GM12872 (cell line): ENCODE measurements around the gene GLDN.

Experiments used
- TF ChIP-seq, protein P1 (sequence below): IDR thresholded peaks from 3 replicates; pipeline ENCODE4 v1.5.1; 2011; ENCODE audit warnings: low read depth, mild to moderate bottlenecking, low read length, moderate library complexity; ENCODE audit not compliant: insufficient read depth

GLDN gene

DNA sequence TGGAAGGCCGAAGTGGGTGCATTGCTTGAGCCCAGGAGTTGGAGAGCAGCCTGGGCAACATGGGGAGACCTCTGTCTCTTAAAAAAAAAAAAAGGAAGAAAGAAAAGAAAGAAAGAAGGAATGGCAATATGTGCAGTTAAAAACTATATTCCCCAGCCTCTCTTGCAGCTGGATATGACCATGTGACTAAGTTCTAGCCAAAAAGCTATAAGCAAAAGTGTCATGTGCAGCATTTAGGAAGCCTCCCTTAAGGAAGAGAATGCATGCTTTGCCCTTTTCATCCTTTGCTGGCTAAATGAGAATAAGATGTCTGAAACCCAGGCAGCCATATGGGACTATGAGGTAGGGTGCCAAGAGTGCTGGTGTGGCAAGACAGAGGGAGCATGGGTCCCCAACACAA is 24.8 kb upstream of the GLDN start:
- TF ChIP-seq, protein P1, sequence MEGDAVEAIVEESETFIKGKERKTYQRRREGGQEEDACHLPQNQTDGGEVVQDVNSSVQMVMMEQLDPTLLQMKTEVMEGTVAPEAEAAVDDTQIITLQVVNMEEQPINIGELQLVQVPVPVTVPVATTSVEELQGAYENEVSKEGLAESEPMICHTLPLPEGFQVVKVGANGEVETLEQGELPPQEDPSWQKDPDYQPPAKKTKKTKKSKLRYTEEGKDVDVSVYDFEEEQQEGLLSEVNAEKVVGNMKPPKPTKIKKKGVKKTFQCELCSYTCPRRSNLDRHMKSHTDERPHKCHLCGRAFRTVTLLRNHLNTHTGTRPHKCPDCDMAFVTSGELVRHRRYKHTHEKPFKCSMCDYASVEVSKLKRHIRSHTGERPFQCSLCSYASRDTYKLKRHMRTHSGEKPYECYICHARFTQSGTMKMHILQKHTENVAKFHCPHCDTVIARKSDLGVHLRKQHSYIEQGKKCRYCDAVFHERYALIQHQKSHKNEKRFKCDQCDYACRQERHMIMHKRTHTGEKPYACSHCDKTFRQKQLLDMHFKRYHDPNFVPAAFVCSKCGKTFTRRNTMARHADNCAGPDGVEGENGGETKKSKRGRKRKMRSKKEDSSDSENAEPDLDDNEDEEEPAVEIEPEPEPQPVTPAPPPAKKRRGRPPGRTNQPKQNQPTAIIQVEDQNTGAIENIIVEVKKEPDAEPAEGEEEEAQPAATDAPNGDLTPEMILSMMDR, result no peak

DNA sequence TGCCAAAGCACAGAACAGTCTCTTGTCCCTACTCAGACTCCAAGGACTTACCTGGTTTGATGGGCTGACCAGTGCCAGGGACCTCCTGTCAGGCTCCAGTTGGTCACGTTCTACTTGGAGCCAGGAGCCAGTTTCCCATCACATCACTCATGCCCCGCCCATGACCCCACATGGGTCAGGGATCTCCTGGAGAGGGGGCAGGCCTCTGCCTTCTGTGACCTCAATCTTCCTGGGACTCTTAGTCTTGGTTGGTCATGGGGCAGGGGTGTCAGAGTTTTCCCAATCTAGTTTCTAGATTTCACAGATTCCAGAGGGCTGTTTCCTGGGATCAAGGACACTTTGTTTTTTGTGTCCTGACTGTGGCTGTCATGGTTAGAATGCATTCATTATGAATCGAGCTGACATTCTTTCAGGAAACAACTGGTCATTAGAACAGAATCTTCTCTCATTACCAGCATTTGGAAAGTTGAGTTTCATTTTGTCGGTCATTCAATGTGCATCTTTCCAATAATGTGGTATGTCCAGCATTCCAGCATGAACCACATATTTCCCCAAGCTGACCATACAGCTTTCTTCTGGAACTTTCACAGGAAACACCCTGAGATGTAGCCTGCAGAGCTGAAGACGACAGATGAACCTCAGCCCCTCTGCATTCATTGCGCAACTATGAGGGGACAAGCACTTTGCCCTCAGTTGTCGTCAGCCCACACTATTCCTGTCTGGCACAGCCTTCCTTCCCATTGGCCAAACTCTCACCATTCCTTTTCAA is 22.9 kb upstream of the GLDN start:
- TF ChIP-seq, protein P1, result no peak

DNA sequence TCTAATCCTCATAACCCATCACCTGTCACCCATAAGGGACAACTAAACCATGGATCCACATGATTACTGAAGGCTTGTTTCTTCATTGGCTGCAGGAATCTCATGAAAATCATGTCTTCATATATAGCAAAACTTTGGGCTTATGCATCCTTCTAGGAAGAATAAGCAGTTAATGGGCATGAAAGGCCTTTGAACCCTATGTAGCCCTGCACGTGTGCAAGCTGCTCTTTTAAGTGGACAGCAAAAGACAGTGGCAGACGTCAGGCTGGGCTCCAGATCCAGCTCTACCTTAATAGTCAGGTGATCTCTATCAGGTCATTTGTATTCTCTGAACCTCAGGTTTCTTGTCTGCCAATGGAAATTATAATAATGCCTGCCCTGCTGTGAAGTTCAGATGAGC is 21.9 kb upstream of the GLDN start:
- TF ChIP-seq, protein P1, result no peak

DNA sequence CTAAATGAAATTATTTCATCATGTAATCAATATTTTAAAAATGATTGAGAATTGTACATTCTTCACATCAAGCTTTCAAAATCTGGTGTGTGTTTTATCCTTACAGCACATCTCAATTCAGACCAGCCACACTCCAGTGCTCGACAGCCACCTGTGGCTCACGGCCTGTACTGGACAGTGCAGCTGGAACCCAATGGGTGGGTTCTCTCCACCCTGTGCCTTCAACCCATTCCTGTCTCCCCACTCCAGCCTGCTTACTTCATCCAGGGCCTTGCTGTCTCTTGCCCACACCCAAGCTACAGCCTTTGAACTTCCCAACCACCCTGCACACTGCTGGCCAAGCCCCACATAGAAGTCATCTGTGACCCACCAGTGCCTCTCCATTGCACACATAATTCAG is 20.6 kb upstream of the GLDN start:
- TF ChIP-seq, protein P1, result no peak

DNA sequence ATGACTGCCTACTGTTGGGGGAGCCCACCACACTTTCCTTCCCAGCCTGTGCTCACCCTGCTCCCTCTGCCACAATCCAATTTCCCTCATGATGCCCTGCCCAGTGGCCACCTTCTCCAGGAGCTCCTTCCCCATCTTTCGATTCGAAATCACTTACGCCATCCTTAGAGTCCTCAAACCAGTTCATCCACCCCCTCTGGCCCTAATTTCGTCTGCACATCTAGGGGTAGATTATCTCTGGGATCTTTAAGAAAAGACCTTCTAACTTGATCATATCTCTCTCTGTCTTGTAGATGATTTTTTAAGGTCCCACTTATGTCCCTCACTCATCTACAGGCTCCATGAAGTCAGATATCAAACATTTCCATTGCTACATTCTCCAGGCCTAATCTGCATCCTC is 20.1 kb upstream of the GLDN start:
- TF ChIP-seq, protein P1, result no peak

DNA sequence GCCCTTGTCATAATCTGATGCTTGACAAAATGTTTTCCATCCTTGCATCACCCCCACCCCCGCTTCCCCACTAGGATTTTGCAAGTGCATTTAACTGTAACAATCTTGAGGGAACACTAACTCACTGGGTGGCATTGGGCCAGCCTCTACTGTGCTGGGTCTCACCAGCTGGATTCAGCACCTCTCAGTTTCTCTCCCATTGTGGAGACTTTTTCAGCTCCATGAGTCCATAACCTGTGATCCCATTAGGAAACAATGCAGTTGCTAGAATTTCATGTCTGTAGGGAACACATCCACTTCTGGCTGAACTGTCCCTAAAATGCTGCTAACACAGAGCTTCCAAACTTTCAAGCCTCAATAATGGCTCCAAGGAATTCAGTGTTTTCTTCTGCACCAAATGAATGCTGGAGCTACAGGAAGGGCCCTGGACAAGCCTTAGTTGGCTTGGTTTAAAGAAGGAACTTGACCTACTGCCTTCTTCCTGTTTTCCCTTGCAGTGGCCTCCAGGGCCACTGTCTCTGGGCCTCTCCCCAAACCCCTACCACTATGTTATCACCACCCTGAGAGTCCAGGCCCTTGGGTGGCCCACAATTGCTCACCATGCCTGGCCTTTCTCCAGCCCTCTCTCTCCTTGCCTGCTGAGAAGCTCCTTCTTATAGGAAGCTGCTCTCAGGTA is 18.7 kb upstream of the GLDN start:
- TF ChIP-seq, protein P1, result no peak

DNA sequence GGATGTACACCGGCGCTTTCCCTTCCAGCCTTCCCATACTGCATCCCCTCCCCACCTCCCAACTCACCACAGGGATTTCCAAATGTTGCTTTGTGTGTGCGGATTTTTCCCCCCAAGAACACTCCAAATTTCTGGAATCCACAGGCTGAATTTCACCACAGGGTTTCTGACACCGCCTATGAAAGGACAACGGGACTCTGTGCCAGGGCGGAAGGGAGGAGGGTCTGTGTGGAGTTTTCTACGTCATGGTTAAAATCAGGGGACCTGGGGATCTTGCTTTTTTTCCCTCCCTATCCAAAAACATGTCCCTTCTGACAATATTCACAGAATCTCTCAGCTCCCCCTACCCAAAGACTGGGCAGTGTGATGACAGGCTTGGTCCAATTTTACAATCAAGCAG is 17.7 kb upstream of the GLDN start:
- TF ChIP-seq, protein P1, result no peak
